Mammary epithelial cell (primary cell): ENCODE results near the gene SEMA6A.

Source experiments
- EZH2 ChIP-seq: IDR thresholded peaks from 2 replicates; pipeline ENCODE4 v1.6.1; 2012; ENCODE audit warnings: low read length, inconsistent platforms, borderline replicate concordance
- TF ChIP-seq, protein P1 (sequence below), 2 donors: IDR thresholded peaks in 1 of 2; conservative IDR thresholded peaks in 1 of 2; 2 replicates each; pipeline ENCODE4 v1.5.1; 2011 to 2012; ENCODE audit warnings: inconsistent platforms in 2 of 2, low read length in 2 of 2, mild to moderate bottlenecking in 2 of 2, control low read depth in 1 of 2, low read depth in 1 of 2; ENCODE audit not compliant: insufficient read depth in 1 of 2; ENCODE audit errors: extremely low read depth in 1 of 2

DNA sequence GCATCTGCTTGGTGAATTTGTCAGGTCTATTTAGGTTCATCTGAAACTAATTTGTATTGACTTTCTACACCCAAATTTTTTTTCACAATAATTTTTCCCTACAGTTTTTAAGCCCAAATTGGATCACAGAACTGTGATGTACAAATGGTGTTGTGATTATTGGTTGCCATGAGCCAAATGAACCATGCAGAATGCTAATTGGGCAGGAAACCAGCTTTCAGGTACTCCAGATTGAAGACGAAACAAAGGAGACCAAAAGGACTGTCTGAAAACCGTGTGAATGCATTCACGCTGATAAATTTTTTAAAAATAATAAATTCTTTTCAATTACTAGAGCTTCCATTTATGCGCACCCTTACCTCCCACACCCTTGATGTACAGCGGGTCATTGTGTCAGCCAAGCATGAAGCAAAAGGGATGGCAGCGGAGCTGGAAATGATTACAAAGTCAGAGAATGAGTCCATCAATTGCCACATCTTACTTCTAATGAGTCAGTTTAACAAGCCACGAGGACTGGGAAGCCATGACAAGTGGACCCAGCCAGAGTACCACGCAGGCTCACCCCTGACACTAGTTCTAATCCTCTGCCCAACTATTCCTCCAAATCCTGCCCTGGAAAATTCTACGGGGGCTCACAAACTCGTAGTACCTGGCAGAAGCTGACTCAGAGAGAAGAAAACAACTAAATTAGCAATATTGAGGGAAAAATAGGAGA, 66.5 kb downstream of the SEMA6A start:
- TF ChIP-seq, protein P1, sequence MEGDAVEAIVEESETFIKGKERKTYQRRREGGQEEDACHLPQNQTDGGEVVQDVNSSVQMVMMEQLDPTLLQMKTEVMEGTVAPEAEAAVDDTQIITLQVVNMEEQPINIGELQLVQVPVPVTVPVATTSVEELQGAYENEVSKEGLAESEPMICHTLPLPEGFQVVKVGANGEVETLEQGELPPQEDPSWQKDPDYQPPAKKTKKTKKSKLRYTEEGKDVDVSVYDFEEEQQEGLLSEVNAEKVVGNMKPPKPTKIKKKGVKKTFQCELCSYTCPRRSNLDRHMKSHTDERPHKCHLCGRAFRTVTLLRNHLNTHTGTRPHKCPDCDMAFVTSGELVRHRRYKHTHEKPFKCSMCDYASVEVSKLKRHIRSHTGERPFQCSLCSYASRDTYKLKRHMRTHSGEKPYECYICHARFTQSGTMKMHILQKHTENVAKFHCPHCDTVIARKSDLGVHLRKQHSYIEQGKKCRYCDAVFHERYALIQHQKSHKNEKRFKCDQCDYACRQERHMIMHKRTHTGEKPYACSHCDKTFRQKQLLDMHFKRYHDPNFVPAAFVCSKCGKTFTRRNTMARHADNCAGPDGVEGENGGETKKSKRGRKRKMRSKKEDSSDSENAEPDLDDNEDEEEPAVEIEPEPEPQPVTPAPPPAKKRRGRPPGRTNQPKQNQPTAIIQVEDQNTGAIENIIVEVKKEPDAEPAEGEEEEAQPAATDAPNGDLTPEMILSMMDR (conservative IDR thresholded peaks at IDR 0.05 in 1 of 2, IDR thresholded peaks at IDR 0.05 in 1 of 2; ENCODE audit: extremely low read depth in 1 of 2, insufficient read depth in 1 of 2, low read depth in 1 of 2, low read length in 2 of 2) = no peak
- no peak for TF ChIP-seq EZH2
